HepG2 (cell line): ENCODE measurements around the gene DOCK4. TPM values are rescaled to one million over a fixed set of nuclear protein-coding genes. Genes with fewer than 3 reads are reported as not detected.

Experiments used
- ARNT ChIP-seq: fragments of 450-650 bp; IDR thresholded peaks from 2 replicates; pipeline ENCODE4 v1.6.1; 2017
- CBFB ChIP-seq: sonication (generic); formaldehyde crosslinking; IDR thresholded peaks from 2 replicates; pipeline ENCODE4 v1.4.0; 2020; ENCODE audit warnings: missing genetic modification reagents
- CBX1 ChIP-seq: IDR thresholded peaks from one replicate; pipeline ENCODE4 v1.6.1; 2016; ENCODE audit warnings: antibody characterized with exemption, low read depth
- FOXC1 ChIP-seq: sonication (generic); formaldehyde crosslinking; IDR thresholded peaks from 2 replicates; pipeline ENCODE4 v1.8.0; 2022; ENCODE audit warnings: mild to moderate bottlenecking, missing genetic modification reagents, borderline replicate concordance
- FOXM1 ChIP-seq: sonication (generic); formaldehyde crosslinking; IDR thresholded peaks from 2 replicates; pipeline ENCODE4 v1.5.0; 2020; ENCODE audit warnings: missing genetic modification reagents
- HMGA1 ChIP-seq: sonication (generic); formaldehyde crosslinking; conservative IDR thresholded peaks from 2 replicates; pipeline ENCODE4 v1.4.0; 2020; ENCODE audit warnings: missing genetic modification reagents
- KLF15 ChIP-seq: sonication (generic); formaldehyde crosslinking; IDR thresholded peaks from 2 replicates; pipeline ENCODE4 v1.8.1; 2023; ENCODE audit warnings: borderline replicate concordance, mild to moderate bottlenecking, inconsistent platforms, missing genetic modification reagents, mixed read lengths
- NCOA1 ChIP-seq: sonication (generic); formaldehyde crosslinking; IDR thresholded peaks from 2 replicates; pipeline ENCODE4 v1.9.0; 2021; ENCODE audit warnings: missing genetic modification reagents
- RFXAP ChIP-seq: sonication (generic); formaldehyde crosslinking; IDR thresholded peaks from 2 replicates; pipeline ENCODE4 v1.4.0; 2020; ENCODE audit warnings: missing genetic modification reagents, borderline replicate concordance
- TCF7L2 ChIP-seq: IDR thresholded peaks from 2 replicates; pipeline ENCODE4 v1.6.1; 2011; ENCODE audit warnings: mild to moderate bottlenecking, low read depth, low read length, moderate library complexity
- ZBTB3 ChIP-seq: sonication (generic); formaldehyde crosslinking; IDR thresholded peaks from 2 replicates; pipeline ENCODE4 v1.4.0; 2020; ENCODE audit warnings: low read depth, mild to moderate bottlenecking, moderate library complexity, missing genetic modification reagents, borderline replicate concordance
- ZBTB46 ChIP-seq: sonication (generic); formaldehyde crosslinking; IDR thresholded peaks from 2 replicates; pipeline ENCODE4 v1.4.0; 2020; ENCODE audit warnings: mild to moderate bottlenecking, missing genetic modification reagents, borderline replicate concordance
- ZMYM2 ChIP-seq: sonication (generic); formaldehyde crosslinking; IDR thresholded peaks from 2 replicates; pipeline ENCODE4 v1.8.0; 2022; ENCODE audit warnings: mild to moderate bottlenecking, missing genetic modification reagents
- ZNF138 ChIP-seq: sonication (generic); formaldehyde crosslinking; IDR thresholded peaks from 2 replicates; pipeline ENCODE4 v1.5.0; 2020; ENCODE audit warnings: mild to moderate bottlenecking, low read depth, missing genetic modification reagents
- ZNF513 ChIP-seq: sonication (generic); formaldehyde crosslinking; conservative IDR thresholded peaks from 2 replicates; pipeline ENCODE4 v1.5.0; 2020; ENCODE audit warnings: missing genetic modification reagents
- ZNF530 ChIP-seq: sonication (generic); formaldehyde crosslinking; IDR thresholded peaks from 2 replicates; pipeline ENCODE4 v1.5.0; 2020; ENCODE audit warnings: low read depth, mild to moderate bottlenecking, missing genetic modification reagents
- ZNF558 ChIP-seq: sonication (generic); formaldehyde crosslinking; IDR thresholded peaks from 2 replicates; pipeline ENCODE4 v1.9.0; 2022; ENCODE audit warnings: mild to moderate bottlenecking, missing genetic modification reagents, borderline replicate concordance
- polyA plus RNA-seq, 8 experiments: library from polyadenylated mRNA; depleted of rRNA in 3 of 8; stranded (reverse) in 7 of 8; unstranded in 1 of 8; fragments of >200 nt; fragmentation: Illumina TruSeq in 4 of 8; extraction: Trizol in 4 of 8; gene quantifications; 2 replicates each; pipeline versions ENCODE4 v1.2.1 to v1.2.3, GENCODE V29; 2011 to 2016; ENCODE audit warnings: low read depth in 4 of 8, missing spikeins in 1 of 8, mixed read lengths in 1 of 8; ENCODE audit not compliant: insufficient read depth in 1 of 8
- total RNA-seq, 5 experiments: library from RNA; depleted of rRNA; stranded (reverse); fragments of >200 nt; fragmentation: Illumina TruSeq; extraction: Trizol; gene quantifications; 2 replicates each; pipeline ENCODE4 v1.2.3, GENCODE V29; 2016; ENCODE audit warnings: low read depth in 1 of 5
- TF ChIP-seq, protein P1 (sequence below): sonication (generic); formaldehyde crosslinking; IDR thresholded peaks from 2 replicates; pipeline ENCODE4 v1.5.0; 2020; ENCODE audit warnings: mild to moderate bottlenecking, missing genetic modification reagents, moderate library complexity
- TF ChIP-seq, protein P2 (sequence below): sonication (generic); formaldehyde crosslinking; conservative IDR thresholded peaks from 2 replicates; pipeline ENCODE4 v1.4.0; 2020; ENCODE audit warnings: missing genetic modification reagents
- TF ChIP-seq, protein P3 (sequence below): sonication (generic); formaldehyde crosslinking; IDR thresholded peaks from 2 replicates; pipeline ENCODE4 v1.4.0; 2020; ENCODE audit warnings: missing genetic modification reagents, borderline replicate concordance

Gene DOCK4
- total and polyA plus RNA-seq, 2 of the 13 experiments (the other 11 are each of a cell fraction or from before 2014, with no cell fraction given) = 13.5 to 17.4 TPM

- TF ChIP-seq ZBTB46 (CRISPR knock-in tag) = no peak
- no peak for TF ChIP-seq KLF15 (CRISPR knock-in tag)
- TF ChIP-seq ZNF513 (CRISPR knock-in tag) = no peak
- 0 out of 2 replicates have a peak, but pooled peaks have one; percentile 29 for TF ChIP-seq CBFB (CRISPR knock-in tag)
- no peak for TF ChIP-seq NCOA1
- TF ChIP-seq CBX1 = peak; percentile 28
- TF ChIP-seq ARNT = no peak
- TF ChIP-seq HMGA1 (CRISPR knock-in tag) = no peak
- TF ChIP-seq ZBTB3 (CRISPR knock-in tag) = no peak
- no peak for TF ChIP-seq TCF7L2
- TF ChIP-seq, protein P1, sequence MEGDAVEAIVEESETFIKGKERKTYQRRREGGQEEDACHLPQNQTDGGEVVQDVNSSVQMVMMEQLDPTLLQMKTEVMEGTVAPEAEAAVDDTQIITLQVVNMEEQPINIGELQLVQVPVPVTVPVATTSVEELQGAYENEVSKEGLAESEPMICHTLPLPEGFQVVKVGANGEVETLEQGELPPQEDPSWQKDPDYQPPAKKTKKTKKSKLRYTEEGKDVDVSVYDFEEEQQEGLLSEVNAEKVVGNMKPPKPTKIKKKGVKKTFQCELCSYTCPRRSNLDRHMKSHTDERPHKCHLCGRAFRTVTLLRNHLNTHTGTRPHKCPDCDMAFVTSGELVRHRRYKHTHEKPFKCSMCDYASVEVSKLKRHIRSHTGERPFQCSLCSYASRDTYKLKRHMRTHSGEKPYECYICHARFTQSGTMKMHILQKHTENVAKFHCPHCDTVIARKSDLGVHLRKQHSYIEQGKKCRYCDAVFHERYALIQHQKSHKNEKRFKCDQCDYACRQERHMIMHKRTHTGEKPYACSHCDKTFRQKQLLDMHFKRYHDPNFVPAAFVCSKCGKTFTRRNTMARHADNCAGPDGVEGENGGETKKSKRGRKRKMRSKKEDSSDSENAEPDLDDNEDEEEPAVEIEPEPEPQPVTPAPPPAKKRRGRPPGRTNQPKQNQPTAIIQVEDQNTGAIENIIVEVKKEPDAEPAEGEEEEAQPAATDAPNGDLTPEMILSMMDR = peak; percentile 42
- no peak for TF ChIP-seq FOXM1
- TF ChIP-seq, protein P2, sequence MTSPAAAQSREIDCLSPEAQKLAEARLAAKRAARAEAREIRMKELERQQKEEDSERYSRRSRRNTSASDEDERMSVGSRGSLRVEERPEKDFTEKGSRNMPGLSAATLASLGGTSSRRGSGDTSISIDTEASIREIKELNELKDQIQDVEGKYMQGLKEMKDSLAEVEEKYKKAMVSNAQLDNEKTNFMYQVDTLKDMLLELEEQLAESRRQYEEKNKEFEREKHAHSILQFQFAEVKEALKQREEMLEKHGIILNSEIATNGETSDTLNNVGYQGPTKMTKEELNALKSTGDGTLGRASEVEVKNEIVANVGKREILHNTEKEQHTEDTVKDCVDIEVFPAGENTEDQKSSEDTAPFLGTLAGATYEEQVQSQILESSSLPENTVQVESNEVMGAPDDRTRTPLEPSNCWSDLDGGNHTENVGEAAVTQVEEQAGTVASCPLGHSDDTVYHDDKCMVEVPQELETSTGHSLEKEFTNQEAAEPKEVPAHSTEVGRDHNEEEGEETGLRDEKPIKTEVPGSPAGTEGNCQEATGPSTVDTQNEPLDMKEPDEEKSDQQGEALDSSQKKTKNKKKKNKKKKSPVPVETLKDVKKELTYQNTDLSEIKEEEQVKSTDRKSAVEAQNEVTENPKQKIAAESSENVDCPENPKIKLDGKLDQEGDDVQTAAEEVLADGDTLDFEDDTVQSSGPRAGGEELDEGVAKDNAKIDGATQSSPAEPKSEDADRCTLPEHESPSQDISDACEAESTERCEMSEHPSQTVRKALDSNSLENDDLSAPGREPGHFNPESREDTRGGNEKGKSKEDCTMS (CRISPR knock-in tag) = no peak
- TF ChIP-seq, protein P3, sequence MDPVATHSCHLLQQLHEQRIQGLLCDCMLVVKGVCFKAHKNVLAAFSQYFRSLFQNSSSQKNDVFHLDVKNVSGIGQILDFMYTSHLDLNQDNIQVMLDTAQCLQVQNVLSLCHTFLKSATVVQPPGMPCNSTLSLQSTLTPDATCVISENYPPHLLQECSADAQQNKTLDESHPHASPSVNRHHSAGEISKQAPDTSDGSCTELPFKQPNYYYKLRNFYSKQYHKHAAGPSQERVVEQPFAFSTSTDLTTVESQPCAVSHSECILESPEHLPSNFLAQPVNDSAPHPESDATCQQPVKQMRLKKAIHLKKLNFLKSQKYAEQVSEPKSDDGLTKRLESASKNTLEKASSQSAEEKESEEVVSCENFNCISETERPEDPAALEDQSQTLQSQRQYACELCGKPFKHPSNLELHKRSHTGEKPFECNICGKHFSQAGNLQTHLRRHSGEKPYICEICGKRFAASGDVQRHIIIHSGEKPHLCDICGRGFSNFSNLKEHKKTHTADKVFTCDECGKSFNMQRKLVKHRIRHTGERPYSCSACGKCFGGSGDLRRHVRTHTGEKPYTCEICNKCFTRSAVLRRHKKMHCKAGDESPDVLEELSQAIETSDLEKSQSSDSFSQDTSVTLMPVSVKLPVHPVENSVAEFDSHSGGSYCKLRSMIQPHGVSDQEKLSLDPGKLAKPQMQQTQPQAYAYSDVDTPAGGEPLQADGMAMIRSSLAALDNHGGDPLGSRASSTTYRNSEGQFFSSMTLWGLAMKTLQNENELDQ = no peak
- no peak for TF ChIP-seq ZMYM2 (CRISPR knock-in tag)
- no peak for TF ChIP-seq RFXAP (CRISPR knock-in tag)
- TF ChIP-seq ZNF138 (CRISPR knock-in tag) = no peak
- no peak for TF ChIP-seq ZNF530 (CRISPR knock-in tag)
- no peak for TF ChIP-seq ZNF558 (CRISPR knock-in tag)
- no peak for TF ChIP-seq FOXC1 (CRISPR knock-in tag)
These were observed at the start of gene DOCK4, which contains the start of gene ZNF277 (continued) for GRCh38 chr7:112206238-112206990.
